ENCODE results near the gene WDR93. TPM values are rescaled to one million over a fixed set of nuclear protein-coding genes. Genes with fewer than 3 reads are reported as not detected.
A peak's percentile ranks its signal among the peaks of the same experiment; 100 is the strongest.

The WDR93 gene
- total RNA-seq, 4 donors from 2014 or later = not detected

DNA sequence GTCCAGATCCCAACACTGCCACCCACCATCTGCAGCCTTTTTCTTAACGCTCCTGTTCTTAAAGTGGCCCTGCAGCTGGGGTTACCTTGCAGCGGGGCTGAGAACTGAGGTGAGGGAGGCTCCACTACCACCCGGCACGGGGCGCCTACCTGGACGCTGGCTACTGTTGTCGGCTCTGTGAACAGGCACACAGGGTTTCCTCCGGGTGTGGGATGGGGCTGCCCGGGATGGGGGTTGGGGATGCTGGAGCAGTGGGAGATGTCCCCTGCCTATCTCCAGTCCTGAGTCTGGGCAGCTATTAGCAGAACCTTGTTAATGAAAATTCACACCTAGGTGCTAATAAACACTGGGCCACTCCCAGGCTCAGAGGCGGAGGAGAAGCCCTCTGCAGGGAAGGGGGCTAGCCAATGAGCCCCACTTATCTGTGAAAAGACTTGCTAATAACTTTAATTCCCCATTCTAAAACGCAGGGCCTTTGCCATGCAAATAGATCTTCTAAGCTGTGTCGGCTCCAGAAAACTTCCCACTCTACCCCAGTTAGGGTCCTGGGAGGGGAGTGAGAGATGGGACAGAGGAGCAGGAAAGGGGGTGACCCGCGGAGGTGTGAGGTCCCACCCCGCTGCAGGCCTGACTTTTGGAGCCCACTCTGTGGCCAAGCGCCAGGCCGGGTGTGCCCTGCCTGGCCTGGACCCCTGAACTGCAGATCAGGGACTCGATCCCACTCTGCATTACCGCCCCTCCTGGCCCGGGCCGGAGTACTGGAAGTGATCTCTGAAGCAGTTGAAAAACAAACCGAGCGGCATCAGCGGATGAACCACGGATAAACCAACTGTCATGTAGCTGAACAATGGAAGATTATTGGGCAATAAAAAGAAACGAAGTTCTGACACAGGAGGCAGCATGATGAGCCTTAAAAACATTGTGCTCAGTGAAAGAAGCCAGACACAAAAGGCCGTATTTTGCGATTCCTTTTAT lies 57.4 kb downstream of the WDR93 start:
- in situ Hi-C loops (cut with MboI; ENCODE audit: low sequenced_read_pairs in 4 of 4) = no loop called here
- no peak for DNase-seq
- intact Hi-C loops (cut with DNase I; ENCODE audit: low total_unique reads) = no loop called here
- ATAC-seq = no peak
- TF ChIP-seq POLR2A (IDR thresholded peaks at IDR 0.05) = no peak
- TF ChIP-seq, protein P1, sequence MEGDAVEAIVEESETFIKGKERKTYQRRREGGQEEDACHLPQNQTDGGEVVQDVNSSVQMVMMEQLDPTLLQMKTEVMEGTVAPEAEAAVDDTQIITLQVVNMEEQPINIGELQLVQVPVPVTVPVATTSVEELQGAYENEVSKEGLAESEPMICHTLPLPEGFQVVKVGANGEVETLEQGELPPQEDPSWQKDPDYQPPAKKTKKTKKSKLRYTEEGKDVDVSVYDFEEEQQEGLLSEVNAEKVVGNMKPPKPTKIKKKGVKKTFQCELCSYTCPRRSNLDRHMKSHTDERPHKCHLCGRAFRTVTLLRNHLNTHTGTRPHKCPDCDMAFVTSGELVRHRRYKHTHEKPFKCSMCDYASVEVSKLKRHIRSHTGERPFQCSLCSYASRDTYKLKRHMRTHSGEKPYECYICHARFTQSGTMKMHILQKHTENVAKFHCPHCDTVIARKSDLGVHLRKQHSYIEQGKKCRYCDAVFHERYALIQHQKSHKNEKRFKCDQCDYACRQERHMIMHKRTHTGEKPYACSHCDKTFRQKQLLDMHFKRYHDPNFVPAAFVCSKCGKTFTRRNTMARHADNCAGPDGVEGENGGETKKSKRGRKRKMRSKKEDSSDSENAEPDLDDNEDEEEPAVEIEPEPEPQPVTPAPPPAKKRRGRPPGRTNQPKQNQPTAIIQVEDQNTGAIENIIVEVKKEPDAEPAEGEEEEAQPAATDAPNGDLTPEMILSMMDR (IDR thresholded peaks at IDR 0.05 in 4 of 5, conservative IDR thresholded peaks at IDR 0.05 in 1 of 5) = no peak
- Histone ChIP-seq H3K27ac (no peak overlapping the region), H3K36me3 (no peaks in the 10 kb centered on the region), H3K4me3 (no peak overlapping the region), H3K9me3 (no peaks in the 10 kb centered on the region), H3K27me3 (peaks cover 0 to 2% (median 0%) of the 10 kb centered on the region in 3 donors), H3K4me1 (peaks cover 9 to 11% of the 10 kb centered on the region in 2 donors)

DNA sequence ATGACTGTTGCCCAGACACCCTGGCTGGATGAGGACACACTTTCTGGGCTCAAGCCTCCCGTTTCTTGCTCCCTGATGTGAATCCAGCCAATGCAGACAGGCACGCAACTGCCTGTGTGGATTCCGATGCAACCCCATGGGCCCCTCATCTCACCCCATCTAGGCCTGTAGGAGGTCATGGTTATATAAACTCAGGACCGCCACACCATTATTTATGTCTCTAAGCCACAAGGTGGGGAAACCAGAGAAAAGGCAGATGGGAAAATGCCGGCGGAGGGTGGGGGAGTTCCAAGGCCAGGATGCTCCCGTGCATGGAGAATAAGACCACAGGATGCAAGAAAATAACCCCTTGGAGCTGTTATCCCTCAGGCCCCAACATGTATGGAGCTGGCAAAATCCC lies 58.4 kb downstream of the WDR93 start:
- no peaks in the 10 kb centered on the region for H3K9me3 ChIP-seq
- intact Hi-C loops (cut with DNase I; ENCODE audit: low total_unique reads) = no loop called here
- TF ChIP-seq, protein P1 (IDR thresholded peaks at IDR 0.05 in 4 of 5, conservative IDR thresholded peaks at IDR 0.05 in 1 of 5) = no peak
- no peak for TF ChIP-seq POLR2A (IDR thresholded peaks at IDR 0.05)
- ATAC-seq = no peak
- no peak overlapping the region for H3K27ac ChIP-seq
- in situ Hi-C loops (cut with MboI; ENCODE audit: low sequenced_read_pairs in 4 of 4) = no loop called here
- H3K27me3 ChIP-seq = peaks cover 0 to 2% (median 0%) of the 10 kb centered on the region in 3 donors
- peaks cover 9 to 11% of the 10 kb centered on the region in 2 donors for H3K4me1 ChIP-seq
- H3K36me3 ChIP-seq = no peaks in the 10 kb centered on the region
- DNase-seq = no peak
- H3K4me3 ChIP-seq = no peak overlapping the region

DNA sequence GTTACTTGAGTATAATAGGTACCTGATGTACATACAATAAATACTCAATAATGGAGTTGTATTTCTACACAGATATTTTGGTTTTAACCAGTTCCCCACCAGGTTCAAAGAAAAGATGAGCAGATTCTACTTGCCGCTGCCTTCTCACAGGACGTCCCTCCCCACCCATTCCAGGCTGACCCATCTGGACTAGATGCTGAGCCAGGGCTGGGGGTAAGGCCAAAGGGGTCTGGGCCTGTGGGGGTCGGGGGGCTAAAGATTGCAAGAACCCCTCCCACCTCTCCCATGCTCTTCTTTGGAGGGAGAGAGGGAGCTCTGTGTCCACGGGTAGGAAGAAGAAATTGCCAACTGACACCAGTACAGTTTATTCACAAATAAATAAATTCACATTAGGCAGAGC lies 58.9 kb downstream of the WDR93 start:
- peak overlapping the region in 2 of 4 donors; percentile 45 to 66 for H3K27ac ChIP-seq
- in situ Hi-C loops (cut with MboI; ENCODE audit: low sequenced_read_pairs in 4 of 4) = no loop called here

DNA sequence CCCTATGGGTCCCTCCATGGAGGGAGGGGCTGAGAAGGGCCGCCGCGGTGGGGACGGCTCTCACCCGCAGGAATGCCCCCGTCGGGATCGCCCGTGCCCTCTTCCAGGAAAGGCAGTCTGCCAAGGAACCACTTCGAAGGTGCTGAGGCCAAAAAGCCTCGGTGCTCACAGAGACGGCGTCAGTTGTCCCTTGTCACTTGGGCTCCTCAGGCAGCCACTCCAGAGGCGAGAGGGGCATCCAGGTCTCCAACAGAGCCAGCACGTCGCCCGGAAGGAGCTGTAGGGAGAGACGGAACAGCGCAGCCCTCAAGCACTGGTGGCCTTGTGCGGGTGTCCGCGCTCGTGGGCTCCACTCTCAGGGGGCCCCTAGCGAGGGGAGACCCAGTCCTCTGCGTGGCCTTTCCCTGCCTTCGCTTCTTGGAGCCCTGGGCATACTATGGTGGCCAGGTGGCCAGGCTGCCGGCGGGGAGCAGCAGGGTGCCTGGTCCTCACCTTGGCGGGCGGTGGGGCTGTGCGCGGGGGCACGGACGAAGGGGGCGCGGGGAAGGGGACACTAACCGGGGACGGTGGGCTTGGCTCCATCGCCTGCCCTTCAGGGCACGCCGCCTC lies 59.4 kb downstream of the WDR93 start:
- H3K9me3 ChIP-seq = no peaks in the 10 kb centered on the region
- peak; percentile 26 to 30 for ATAC-seq
- in situ Hi-C loops (cut with MboI; ENCODE audit: low sequenced_read_pairs in 4 of 4) (loop anchor here (10.0 to 25.0 kb wide), 2 partner anchors 325 to 337 kb away; no protein-coding TSS in a partner anchor), intact Hi-C loops (cut with DNase I; ENCODE audit: low total_unique reads) (loop anchor here (1.0 kb wide), 1 partner anchor 103 kb away; no protein-coding TSS in a partner anchor)
- H3K36me3 ChIP-seq = no peaks in the 10 kb centered on the region
- TF ChIP-seq POLR2A (IDR thresholded peaks at IDR 0.05) = no peak
- TF ChIP-seq, protein P1 (IDR thresholded peaks at IDR 0.05 in 4 of 5, conservative IDR thresholded peaks at IDR 0.05 in 1 of 5) = no peak
- peak overlapping the region; percentile 56 to 97 (median 76) for H3K4me3 ChIP-seq
- peaks cover 9 to 11% of the 10 kb centered on the region in 2 donors for H3K4me1 ChIP-seq
- peak overlapping the region; percentile 45 to 80 (median 70) for H3K27ac ChIP-seq
- no peak for DNase-seq
- peaks cover 0 to 2% (median 0%) of the 10 kb centered on the region in 3 donors for H3K27me3 ChIP-seq

More for the DNA sequence above, 58.9 kb downstream of the WDR93 start:
- H3K4me3 ChIP-seq = peak overlapping the region in 2 of 4 donors; percentile 64 to 97
- ATAC-seq (no peak), DNase-seq (no peak)
- H3K36me3 ChIP-seq = no peaks in the 10 kb centered on the region
- H3K27me3 ChIP-seq = peaks cover 0 to 2% (median 0%) of the 10 kb centered on the region in 3 donors
- TF ChIP-seq POLR2A (IDR thresholded peaks at IDR 0.05) = no peak
- TF ChIP-seq, protein P1 (IDR thresholded peaks at IDR 0.05 in 4 of 5, conservative IDR thresholded peaks at IDR 0.05 in 1 of 5) = no peak
- H3K4me1 ChIP-seq = peaks cover 9 to 11% of the 10 kb centered on the region in 2 donors
- intact Hi-C loops (cut with DNase I; ENCODE audit: low total_unique reads) = no loop called here
- H3K9me3 ChIP-seq = no peaks in the 10 kb centered on the region
